Spleen (tissue), 11 donors: ENCODE results near the gene FSTL4. TPM values are rescaled to one million over a fixed set of nuclear protein-coding genes. Genes with fewer than 3 reads are reported as not detected.
"Not testable (repeated sequence)": the region's sequence is repeated elsewhere in the genome, so short reads cannot be mapped to it uniquely, and the experiment has no call there.

Experiments used
- DNase-seq: peaks from one replicate; pipeline ENCODE4 v3.0.0-alpha.2; 2020
- H3K27ac ChIP-seq, 8 donors: fragments of 200-600 bp; sonication (generic) in 7 of 8; 1 replicate in 4 of 8; 2 replicates in 4 of 8; pipeline versions ENCODE4 v1.5.0 to v1.8.0; 2016 to 2021; ENCODE audit warnings: inconsistent platforms in 4 of 8, mild to moderate bottlenecking in 4 of 8, moderate library complexity in 1 of 8
- H3K27me3 ChIP-seq, 7 donors: fragments of 200-600 bp; sonication (generic) in 6 of 7; replicated peaks in 1 of 7; 1 replicate in 4 of 7; 2 replicates in 3 of 7; pipeline versions ENCODE4 v1.5.0 to v1.8.0; 2016 to 2021; ENCODE audit warnings: inconsistent platforms in 3 of 7, mild to moderate bottlenecking in 1 of 7
- H3K36me3 ChIP-seq, 6 donors: fragments of 200-600 bp; sonication (generic) in 5 of 6; 1 replicate in 4 of 6; 2 replicates in 2 of 6; pipeline versions ENCODE4 v1.5.0 to v1.8.0; 2016 to 2021; ENCODE audit warnings: inconsistent platforms in 2 of 6
- H3K4me1 ChIP-seq, 6 donors: fragments of 200-600 bp; sonication (generic) in 5 of 6; 1 replicate in 3 of 6; 2 replicates in 3 of 6; pipeline versions ENCODE4 v1.5.0 to v1.8.0; 2016 to 2021; ENCODE audit warnings: inconsistent platforms in 3 of 6
- H3K4me3 ChIP-seq, 8 donors: fragments of 200-600 bp; sonication (generic) in 7 of 8; 1 replicate in 4 of 8; 2 replicates in 4 of 8; pipeline versions ENCODE4 v1.5.0 to v1.8.0; 2016 to 2021; ENCODE audit warnings: inconsistent platforms in 4 of 8, mild to moderate bottlenecking in 4 of 8, moderate library complexity in 2 of 8
- H3K9me3 ChIP-seq, 8 donors: fragments of 200-600 bp; sonication (generic) in 7 of 8; 1 replicate in 4 of 8; 2 replicates in 4 of 8; pipeline versions ENCODE4 v1.5.0 to v1.8.0; 2016 to 2021; ENCODE audit warnings: inconsistent platforms in 4 of 8
- CTCF ChIP-seq, 11 experiments: fragments of 200-600 bp in 7 of 11; fragments of 450-650 bp in 4 of 11; sonication (generic) in 4 of 11; IDR thresholded peaks in 8 of 11; conservative IDR thresholded peaks in 3 of 11; 1 replicate in 7 of 11; 2 replicates in 4 of 11; pipeline versions ENCODE4 v1.4.0 to v1.8.0; 2016 to 2021; ENCODE audit warnings: antibody characterized with exemption in 11 of 11, inconsistent platforms in 4 of 11, mild to moderate bottlenecking in 1 of 11
- POLR2A ChIP-seq, 3 donors: fragments of 450-650 bp; IDR thresholded peaks; one replicate each; pipeline ENCODE4 v1.5.1; 2017; ENCODE audit warnings: antibody characterized with exemption in 3 of 3, mild to moderate bottlenecking in 1 of 3
- POLR2AphosphoS5 ChIP-seq, 3 donors: sonication (generic); formaldehyde crosslinking; IDR thresholded peaks; one replicate each; pipeline ENCODE4 v1.5.1; 2017; ENCODE audit warnings: antibody characterized with exemption in 3 of 3
- WGBS, 5 donors: extraction: QIAGEN DNeasy Blood & Tissue Kit in 3 of 5; methylation state at CpG; one replicate each; pipeline versions ENCODE4 v1.1.5 to v1.1.7; 2013 to 2018; 5-methylcytosine and 5-hydroxymethylcytosine counted together
- intact Hi-C: fragments of 100-400 bp; cut with DNase I; formaldehyde crosslinking; loops from one replicate; pipeline ENCODE4 v1.15.0; 2023; ENCODE audit warnings: low total_unique reads
- polyA plus RNA-seq, 3 donors: library from polyadenylated mRNA; stranded (reverse); fragments of 200-250 nt; gene quantifications; one replicate each; pipeline ENCODE4 v1.2.1, GENCODE V29; 2013
- total RNA-seq, 7 donors: library from RNA; depleted of rRNA in 3 of 7; stranded (reverse); fragments of >200 nt in 3 of 7; fragmentation: NEBNext Ultra II Directional in 4 of 7; extraction: Animal tissue kit (Norgen Biotek cat#: 25700) in 4 of 7; gene quantifications; one replicate each; pipeline versions ENCODE4 v1.1.0 to v1.2.1, GENCODE V29; 2016 to 2021
- donor health status: healthy with polysubstance abuse.
- donor health status: DM: no; HTN: no; CAD: no; lungs with moderate emphysema.
- donor health status: DM: no; HTN: no; CAD: no.
- donor health status: Bipolar disorder and iron deficiency.
- donor health status: healthy.
- donor health status: DM: no; HTN: no; CAD: no.
- donor health status: DM: yes; HTN: yes; CAD: no.

Gene FSTL4
- total and polyA plus RNA-seq, 10 donors, result under 0.01 to 1.0 (median 0.37) TPM; not detected in 4

GRCh38 chr5:133179405-133179804 lies 432.9 kb downstream of the FSTL4 start:
- Histone ChIP-seq H3K27me3 (no peaks in the 10 kb centered on the region), H3K4me1 (no peaks in the 10 kb centered on the region), H3K36me3 (no peaks in the 10 kb centered on the region), H3K4me3 (no peak overlapping the region), H3K27ac (no peak overlapping the region), H3K9me3 (no peaks in the 10 kb centered on the region)
- intact Hi-C loops, result no loop called here
- DNase-seq, result no peak
- no peak for TF ChIP-seq CTCF (IDR thresholded peaks at IDR 0.05 in 8 of 11, conservative IDR thresholded peaks at IDR 0.05 in 3 of 11)
- TF ChIP-seq POLR2A (IDR thresholded peaks at IDR 0.05), result no peak
- no peak for TF ChIP-seq POLR2AphosphoS5 (IDR thresholded peaks at IDR 0.05)

DNA sequence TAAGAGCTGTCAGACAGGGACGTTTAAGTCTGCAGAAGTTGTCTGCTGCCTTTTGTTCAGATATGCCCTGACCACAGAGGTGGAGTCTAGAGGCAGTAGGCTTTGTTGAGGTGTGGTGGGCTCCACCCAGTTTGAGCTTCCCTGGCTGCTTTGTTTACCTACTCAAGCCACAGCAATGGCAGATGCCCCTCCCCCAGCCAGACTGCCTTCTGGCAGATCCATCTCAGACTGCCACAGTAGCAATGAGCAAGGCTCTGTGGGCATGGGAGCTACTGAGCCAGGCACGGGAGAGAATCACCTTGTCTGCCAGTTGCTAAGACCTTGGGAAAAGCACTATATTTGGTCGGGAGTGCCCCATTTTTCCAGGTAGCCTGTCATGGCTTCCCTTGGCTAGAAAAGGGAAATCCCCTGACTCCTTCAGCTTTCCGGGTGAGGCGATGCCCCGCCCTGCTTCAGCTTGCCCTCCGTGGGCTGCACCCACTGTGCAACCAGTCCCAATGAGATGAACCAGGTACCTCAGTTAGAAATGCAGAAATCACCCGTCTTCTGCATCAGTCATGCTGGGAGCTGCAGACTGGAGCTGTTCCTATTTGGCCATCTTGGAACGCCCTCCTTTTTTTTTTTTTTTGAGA lies 441.5 kb downstream of the FSTL4 start:
- Histone ChIP-seq H3K27me3 (peaks cover 0 to 13% (median 0%) of the 10 kb centered on the region in 7 donors), H3K9me3 (peaks cover 0 to 21% (median 8%) of the 10 kb centered on the region in 8 donors)
- 66 to 78% (median 71%) methylated on average over 9 of the region's 9 CpGs for WGBS, 5 donors
- DNase-seq, H3K4me3 ChIP-seq, H3K27ac ChIP-seq, intact Hi-C loops, H3K36me3 ChIP-seq, H3K4me1 ChIP-seq: not testable (repeated sequence)

- Histone ChIP-seq H3K9me3 (peaks cover 0 to 21% (median 6%) of the 10 kb centered on the region in 8 donors), H3K27ac (no peak overlapping the region), H3K27me3 (no peaks in the 10 kb centered on the region), H3K4me1 (no peaks in the 10 kb centered on the region), H3K4me3 (no peak overlapping the region), H3K36me3 (no peaks in the 10 kb centered on the region)
- no peak for DNase-seq
- intact Hi-C loops, result no loop called here
- TF ChIP-seq POLR2A (IDR thresholded peaks at IDR 0.05) (no peak), POLR2AphosphoS5 (IDR thresholded peaks at IDR 0.05) (no peak), CTCF (IDR thresholded peaks at IDR 0.05 in 8 of 11, conservative IDR thresholded peaks at IDR 0.05 in 3 of 11) (no peak)
- 37 to 52% (median 46%) methylated on average over 2 of the region's 2 CpGs for WGBS, 5 donors
Measured at GRCh38 chr5:133164759-133165158, 447.6 kb downstream of the FSTL4 start.

- Histone ChIP-seq H3K4me3 (no peak overlapping the region), H3K27ac (no peak overlapping the region), H3K4me1 (no peaks in the 10 kb centered on the region), H3K36me3 (no peaks in the 10 kb centered on the region), H3K27me3 (no peaks in the 10 kb centered on the region), H3K9me3 (peaks cover 0 to 13% (median 0%) of the 10 kb centered on the region in 8 donors)
- DNase-seq, result no peak
- intact Hi-C loops, result no loop called here
- TF ChIP-seq CTCF (IDR thresholded peaks at IDR 0.05 in 8 of 11, conservative IDR thresholded peaks at IDR 0.05 in 3 of 11) (no peak), POLR2A (IDR thresholded peaks at IDR 0.05) (no peak), POLR2AphosphoS5 (IDR thresholded peaks at IDR 0.05) (no peak)
- 84 to 97% (median 91%) methylated on average over 3 of the region's 3 CpGs for WGBS, 5 donors
Measured at GRCh38 chr5:133163839-133164238, 448.5 kb downstream of the FSTL4 start.

DNA sequence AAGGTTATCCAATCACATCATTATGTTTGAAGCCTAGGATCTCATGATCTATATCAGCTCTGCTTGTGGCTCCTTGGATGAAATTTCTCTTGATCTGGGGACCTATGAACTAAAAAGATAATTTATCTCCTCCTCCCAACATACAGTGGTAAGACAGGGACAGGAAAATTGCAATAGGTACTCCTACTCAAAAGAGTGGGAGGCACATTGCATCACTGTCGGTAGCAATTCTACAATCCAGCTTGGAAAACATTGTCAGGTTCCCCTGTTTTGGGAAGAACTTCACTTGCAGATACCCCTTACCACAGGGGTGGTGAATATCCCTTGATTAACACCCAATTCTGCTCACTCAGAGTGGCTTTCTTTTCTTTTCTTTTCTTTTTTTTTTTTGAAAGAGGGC lies 452.8 kb downstream of the FSTL4 start:
- TF ChIP-seq POLR2A (IDR thresholded peaks at IDR 0.05) (no peak), CTCF (IDR thresholded peaks at IDR 0.05 in 8 of 11, conservative IDR thresholded peaks at IDR 0.05 in 3 of 11) (no peak), POLR2AphosphoS5 (IDR thresholded peaks at IDR 0.05) (no peak)
- no peaks in the 10 kb centered on the region for H3K36me3 ChIP-seq
- H3K9me3 ChIP-seq, result no peaks in the 10 kb centered on the region
- no peaks in the 10 kb centered on the region for H3K4me1 ChIP-seq
- no peak for DNase-seq
- intact Hi-C loops, result no loop called here
- no peak overlapping the region for H3K4me3 ChIP-seq
- no peak overlapping the region for H3K27ac ChIP-seq
- H3K27me3 ChIP-seq, result no peaks in the 10 kb centered on the region
- WGBS, 5 donors, result 70 to 95% (median 85%) methylated on average over 1 of the region's 1 CpG
